Upper lobe of left lung (tissue), 6 donors: ENCODE measurements around the gene GRIK2. TPM values are rescaled to one million over a fixed set of nuclear protein-coding genes. Genes with fewer than 3 reads are reported as not detected.

Experiments
- ATAC-seq, 2 donors: fragments of 200-7000 bp; cut with Tn5 transposase; one replicate each; pipeline ENCODE4 v1.9.1; 2022; ENCODE audit warnings: mild to moderate bottlenecking in 2 of 2, moderate library complexity in 2 of 2; ENCODE audit not compliant: low FRiP score in 2 of 2
- DNase-seq, 2 donors: peaks; one replicate each; pipeline ENCODE4 v3.0.0-alpha.2; 2019 to 2020
- H3K27ac ChIP-seq, 4 donors: fragments of 200-600 bp; sonication (generic); one replicate each; pipeline ENCODE4 v1.5.1; 2016 to 2019
- H3K27me3 ChIP-seq, 4 donors: fragments of 200-600 bp; sonication (generic); one replicate each; pipeline ENCODE4 v1.5.1; 2017 to 2019
- H3K36me3 ChIP-seq, 4 donors: fragments of 200-600 bp; sonication (generic); one replicate each; pipeline ENCODE4 v1.5.1; 2016 to 2019
- H3K4me1 ChIP-seq, 4 donors: fragments of 200-600 bp; sonication (generic); one replicate each; pipeline ENCODE4 v1.5.1; 2018 to 2019
- H3K4me3 ChIP-seq, 4 donors: fragments of 200-600 bp; sonication (generic); one replicate each; pipeline ENCODE4 v1.5.1; 2017 to 2019; ENCODE audit warnings: mild to moderate bottlenecking in 2 of 4, moderate library complexity in 1 of 4
- H3K9me3 ChIP-seq, 4 donors: fragments of 200-600 bp; sonication (generic); one replicate each; pipeline ENCODE4 v1.5.1; 2018 to 2019
- CTCF ChIP-seq, 6 experiments: fragments of 450-650 bp in 4 of 6; fragments of 200-600 bp in 2 of 6; sonication (generic) in 2 of 6; IDR thresholded peaks; one replicate each; pipeline ENCODE4 v1.5.1; 2016 to 2019; ENCODE audit warnings: antibody characterized with exemption in 6 of 6
- EP300 ChIP-seq, 4 donors: sonication (generic); formaldehyde crosslinking; IDR thresholded peaks; one replicate each; pipeline ENCODE4 v1.5.1; 2017; ENCODE audit warnings: antibody characterized with exemption in 4 of 4, control low read depth in 2 of 4
- POLR2A ChIP-seq, 4 donors: fragments of 450-650 bp; IDR thresholded peaks; one replicate each; pipeline ENCODE4 v1.5.1; 2016 to 2017; ENCODE audit warnings: antibody characterized with exemption in 4 of 4, mild to moderate bottlenecking in 2 of 4
- POLR2AphosphoS5 ChIP-seq, 2 donors: sonication (generic); formaldehyde crosslinking; IDR thresholded peaks; one replicate each; pipeline ENCODE4 v1.5.1; 2017; ENCODE audit warnings: antibody characterized with exemption in 2 of 2
- WGBS, 2 donors: methylation state at CpG; one replicate each; pipeline ENCODE4 v1.1.5; 2017 to 2018; 5-methylcytosine and 5-hydroxymethylcytosine counted together
- total RNA-seq, 6 donors: library from RNA; depleted of rRNA in 4 of 6; stranded (reverse); fragments of >200 nt in 4 of 6; gene quantifications; one replicate each; pipeline versions ENCODE4 v1.1.0 to v1.2.1, GENCODE V29; 2016 to 2021
- donor health status: DM: no; HTN: no; CAD: no; lungs with moderate emphysema.
- donor health status: DM: no; HTN: yes; CAD: no; lungs with severe emphysema.

The GRIK2 gene
- total RNA-seq, 6 donors from 2014 or later, result 0.07 to 1.2 (median 0.50) TPM; not detected in 2

GRCh38 chr6:101992286-101992685, 598.8 kb downstream of the GRIK2 start:
- Histone ChIP-seq H3K27me3 (no peaks in the 10 kb centered on the region), H3K4me3 (no peak overlapping the region), H3K9me3 (no peaks in the 10 kb centered on the region), H3K27ac (no peak overlapping the region), H3K36me3 (no peaks in the 10 kb centered on the region), H3K4me1 (no peaks in the 10 kb centered on the region)
- WGBS, 2 donors, result 50% methylated on average over 5 of the region's 5 CpGs
- DNase-seq (no peak), ATAC-seq (no peak)
- no peak for TF ChIP-seq EP300 (IDR thresholded peaks at IDR 0.05)
- TF ChIP-seq POLR2AphosphoS5 (IDR thresholded peaks at IDR 0.05), result no peak
- TF ChIP-seq CTCF (IDR thresholded peaks at IDR 0.05), result no peak
- no peak for TF ChIP-seq POLR2A (IDR thresholded peaks at IDR 0.05)

DNA sequence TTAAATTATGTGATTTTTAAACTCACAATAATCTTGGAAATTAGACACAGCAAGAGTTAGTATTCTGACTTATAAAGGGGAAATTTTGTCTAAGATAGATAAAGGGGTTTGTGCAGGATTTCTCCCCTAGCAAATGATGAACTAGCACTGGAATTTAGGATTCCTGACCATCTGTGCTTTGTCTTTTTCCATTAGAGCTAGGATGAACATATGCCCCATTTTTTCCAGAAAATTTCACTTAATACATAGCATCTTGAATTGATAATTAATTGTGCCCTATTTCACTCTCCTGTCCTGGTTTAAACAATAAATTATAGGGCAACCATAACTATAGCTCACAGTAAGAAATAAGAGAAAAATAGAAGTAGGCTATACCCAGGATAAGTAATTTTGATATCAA, 601.0 kb downstream of the GRIK2 start:
- ATAC-seq, result no peak
- Histone ChIP-seq H3K4me3 (no peak overlapping the region), H3K36me3 (no peaks in the 10 kb centered on the region), H3K9me3 (no peaks in the 10 kb centered on the region), H3K27me3 (no peaks in the 10 kb centered on the region), H3K4me1 (no peaks in the 10 kb centered on the region), H3K27ac (no peak overlapping the region)
- TF ChIP-seq EP300 (IDR thresholded peaks at IDR 0.05) (no peak), POLR2A (IDR thresholded peaks at IDR 0.05) (no peak), POLR2AphosphoS5 (IDR thresholded peaks at IDR 0.05) (no peak), CTCF (IDR thresholded peaks at IDR 0.05) (no peak)
- no peak for DNase-seq

DNA sequence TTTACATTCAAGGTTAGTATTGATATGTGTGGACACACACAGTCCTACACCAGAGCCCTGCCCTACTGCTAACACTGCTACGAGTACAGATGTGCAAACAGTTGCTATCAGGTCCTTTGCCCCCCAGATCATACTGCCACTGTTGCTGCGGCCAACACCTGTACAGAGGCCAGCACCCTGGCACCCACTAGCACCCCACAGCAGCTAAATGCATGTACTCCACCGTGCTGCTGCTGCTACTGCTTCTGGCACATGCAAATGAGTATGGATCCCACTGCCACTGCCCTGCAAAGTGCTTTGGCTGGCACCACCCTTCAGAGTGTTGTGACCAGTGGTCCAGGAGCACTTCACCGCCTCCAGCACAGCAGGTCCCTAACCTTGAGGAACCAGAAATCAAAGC, 621.9 kb downstream of the GRIK2 start:
- ATAC-seq (no peak), DNase-seq (no peak)
- TF ChIP-seq POLR2AphosphoS5 (IDR thresholded peaks at IDR 0.05) (no peak), CTCF (IDR thresholded peaks at IDR 0.05) (no peak), POLR2A (IDR thresholded peaks at IDR 0.05) (no peak), EP300 (IDR thresholded peaks at IDR 0.05) (no peak)
- WGBS, 2 donors, result 58 to 83% methylated on average over 2 to 4 of the region's 4 CpGs
- H3K9me3 ChIP-seq, result no peaks in the 10 kb centered on the region
- H3K4me3 ChIP-seq, result no peak overlapping the region
- H3K27ac ChIP-seq, result no peak overlapping the region
- no peaks in the 10 kb centered on the region for H3K4me1 ChIP-seq
- no peaks in the 10 kb centered on the region for H3K36me3 ChIP-seq
- H3K27me3 ChIP-seq, result no peaks in the 10 kb centered on the region

- Histone ChIP-seq H3K9me3 (no peaks in the 10 kb centered on the region), H3K27ac (no peak overlapping the region), H3K36me3 (no peaks in the 10 kb centered on the region), H3K4me1 (no peaks in the 10 kb centered on the region), H3K4me3 (no peak overlapping the region), H3K27me3 (no peaks in the 10 kb centered on the region)
- ATAC-seq (no peak), DNase-seq (no peak)
- TF ChIP-seq CTCF (IDR thresholded peaks at IDR 0.05) (no peak), EP300 (IDR thresholded peaks at IDR 0.05) (no peak), POLR2A (IDR thresholded peaks at IDR 0.05) (no peak), POLR2AphosphoS5 (IDR thresholded peaks at IDR 0.05) (no peak)
- 66 to 80% methylated on average over 2 of the region's 2 CpGs for WGBS, 2 donors
Measured at GRCh38 chr6:102022281-102022680, 628.8 kb downstream of the GRIK2 start.

- no peaks in the 10 kb centered on the region for H3K9me3 ChIP-seq
- H3K27ac ChIP-seq, result no peak overlapping the region
- H3K4me3 ChIP-seq, result no peak overlapping the region
- H3K4me1 ChIP-seq, result no peaks in the 10 kb centered on the region
- TF ChIP-seq EP300 (IDR thresholded peaks at IDR 0.05) (no peak), CTCF (IDR thresholded peaks at IDR 0.05) (no peak), POLR2A (IDR thresholded peaks at IDR 0.05) (no peak), POLR2AphosphoS5 (IDR thresholded peaks at IDR 0.05) (no peak)
- no peaks in the 10 kb centered on the region for H3K27me3 ChIP-seq
- ATAC-seq, result no peak
- no peak for DNase-seq
- no peaks in the 10 kb centered on the region for H3K36me3 ChIP-seq
Measured at GRCh38 chr6:102022803-102023202, 629.3 kb downstream of the GRIK2 start.
